CD14-positive monocyte (primary cell): ENCODE measurements around the gene MXRA8. TPM values are rescaled to one million over a fixed set of nuclear protein-coding genes. Genes with fewer than 3 reads are reported as not detected.

ENCODE experiments used
- DNase-seq, 3 donors: peaks; one replicate each; pipeline ENCODE4 v3.0.0-alpha.2; 2011 to 2022
- H2AFZ ChIP-seq: 2 replicates; pipeline ENCODE4 v1.6.0; 2012; ENCODE audit warnings: mild to moderate bottlenecking, low read depth, low read length, inconsistent platforms; ENCODE audit not compliant: insufficient read depth, poor library complexity, severe bottlenecking
- H3K27ac ChIP-seq, 2 donors: 1 replicate in 1 of 2; 2 replicates in 1 of 2; pipeline ENCODE4 v1.5.1; 2012 to 2013; ENCODE audit warnings: low read length in 2 of 2, control low read depth in 1 of 2, inconsistent platforms in 1 of 2, low read depth in 1 of 2, mild to moderate bottlenecking in 1 of 2
- H3K27me3 ChIP-seq, 2 donors: one replicate each; pipeline versions ENCODE4 v1.6.0 to v1.6.1; 2011 to 2013; ENCODE audit warnings: low read length in 2 of 2; ENCODE audit not compliant: control insufficient read depth in 2 of 2, insufficient read depth in 2 of 2
- H3K36me3 ChIP-seq, 2 donors: replicated peaks in 1 of 2; 1 replicate in 1 of 2; 2 replicates in 1 of 2; pipeline versions ENCODE4 v1.5.1 to v1.6.1; 2012 to 2013; ENCODE audit warnings: low read length in 2 of 2, control low read depth in 1 of 2, inconsistent platforms in 1 of 2, mild to moderate bottlenecking in 1 of 2; ENCODE audit not compliant: insufficient read depth in 2 of 2, control insufficient read depth in 1 of 2
- H3K4me1 ChIP-seq, 2 donors: 1 replicate in 1 of 2; 2 replicates in 1 of 2; pipeline versions ENCODE4 v1.5.1 to v1.6.1; 2012 to 2013; ENCODE audit warnings: low read length in 2 of 2, control low read depth in 1 of 2, inconsistent platforms in 1 of 2, mild to moderate bottlenecking in 1 of 2, moderate library complexity in 1 of 2; ENCODE audit not compliant: insufficient read depth in 2 of 2, control insufficient read depth in 1 of 2
- H3K4me2 ChIP-seq: replicated peaks from 2 replicates; pipeline ENCODE3; 2012; ENCODE audit warnings: low read length, moderate library complexity, mild to moderate bottlenecking; ENCODE audit not compliant: poor library complexity, severe bottlenecking; ENCODE audit errors: extremely low read depth
- H3K4me3 ChIP-seq, 3 experiments: fragments of 200-600 bp in 1 of 3; sonication (generic) in 1 of 3; replicated peaks in 1 of 3; 1 replicate in 2 of 3; 2 replicates in 1 of 3; pipeline ENCODE4 v1.5.1; 2011 to 2013; ENCODE audit warnings: low read length in 3 of 3, mild to moderate bottlenecking in 3 of 3, control low read depth in 2 of 3, low read depth in 2 of 3, inconsistent platforms in 1 of 3, moderate library complexity in 1 of 3
- H3K79me2 ChIP-seq: 2 replicates; pipeline ENCODE4 v1.6.0; 2012; ENCODE audit warnings: mild to moderate bottlenecking, control low read depth, inconsistent platforms, low read length, moderate library complexity; ENCODE audit not compliant: insufficient read depth
- H3K9ac ChIP-seq: 2 replicates; pipeline ENCODE4 v1.6.0; 2017; ENCODE audit warnings: low read length, mild to moderate bottlenecking; ENCODE audit not compliant: insufficient read depth, poor library complexity, severe bottlenecking
- H3K9me3 ChIP-seq, 2 donors: replicated peaks in 1 of 2; 1 replicate in 1 of 2; 2 replicates in 1 of 2; pipeline versions ENCODE4 v1.5.1 to v1.6.1; 2012 to 2013; ENCODE audit warnings: low read length in 2 of 2, control low read depth in 1 of 2; ENCODE audit not compliant: control insufficient read depth in 1 of 2, insufficient read depth in 1 of 2
- H4K20me1 ChIP-seq: 2 replicates; pipeline ENCODE4 v1.6.0; 2012; ENCODE audit warnings: mild to moderate bottlenecking, low read length, control low read depth, moderate library complexity; ENCODE audit not compliant: insufficient read depth
- H3K27ac Mint-ChIP-seq, 7 donors: one replicate each; pipeline ENCODE4 v1.8.0; 2020; ENCODE audit warnings: mild to moderate bottlenecking in 7 of 7, mixed read lengths in 7 of 7, moderate library complexity in 6 of 7, inconsistent platforms in 2 of 7
- H3K27me3 Mint-ChIP-seq, 3 donors: one replicate each; pipeline ENCODE4 v1.8.0; 2021 to 2022; ENCODE audit warnings: low read depth in 3 of 3, mild to moderate bottlenecking in 3 of 3, mixed read lengths in 3 of 3, moderate library complexity in 3 of 3, inconsistent platforms in 1 of 3
- H3K36me3 Mint-ChIP-seq, 2 donors: one replicate each; pipeline ENCODE4 v1.8.0; 2020; ENCODE audit warnings: mixed read lengths in 2 of 2, inconsistent platforms in 1 of 2, mild to moderate bottlenecking in 1 of 2
- H3K4me1 Mint-ChIP-seq: one replicate; pipeline ENCODE4 v1.8.0; 2020; ENCODE audit warnings: mild to moderate bottlenecking, mixed read lengths
- H3K4me3 Mint-ChIP-seq, 2 donors: one replicate each; pipeline ENCODE4 v1.8.0; 2020; ENCODE audit warnings: mild to moderate bottlenecking in 2 of 2, mixed read lengths in 2 of 2, moderate library complexity in 1 of 2
- H3K9me3 Mint-ChIP-seq, 7 donors: one replicate each; pipeline ENCODE4 v1.8.0; 2020 to 2022; ENCODE audit warnings: mixed read lengths in 7 of 7, mild to moderate bottlenecking in 6 of 7, moderate library complexity in 6 of 7, inconsistent platforms in 2 of 7
- CTCF ChIP-seq: fragments of 200-600 bp; IDR thresholded peaks from one replicate; pipeline ENCODE4 v1.8.0; 2022; ENCODE audit warnings: antibody characterized with exemption, mild to moderate bottlenecking
- WGBS: methylation state at CpG from one replicate; pipeline ENCODE4 v1.1.5; 2013; ENCODE audit warnings: missing lambda C conversion rate; ENCODE audit not compliant: insufficient coverage; 5-methylcytosine and 5-hydroxymethylcytosine counted together
- intact Hi-C, 2 donors: fragments of 100-400 bp; cut with micrococcal nuclease; formaldehyde crosslinking; loops; one replicate each; pipeline versions ENCODE4 v1.15.0 to v1.15.1; 2023
- polyA plus RNA-seq, 3 donors: library from polyadenylated mRNA; depleted of rRNA in 1 of 3; unstranded in 2 of 3; stranded (reverse) in 1 of 3; fragments of 300-500 nt in 2 of 3; fragments of >200 nt in 1 of 3; fragmentation: Illumina TruSeq in 2 of 3; gene quantifications; 1 replicate in 2 of 3; 2 replicates in 1 of 3; pipeline ENCODE4 v1.2.3, GENCODE V29; 2012 to 2021

MXRA8 gene
- polyA plus RNA-seq, 3 donors = not detected

DNA sequence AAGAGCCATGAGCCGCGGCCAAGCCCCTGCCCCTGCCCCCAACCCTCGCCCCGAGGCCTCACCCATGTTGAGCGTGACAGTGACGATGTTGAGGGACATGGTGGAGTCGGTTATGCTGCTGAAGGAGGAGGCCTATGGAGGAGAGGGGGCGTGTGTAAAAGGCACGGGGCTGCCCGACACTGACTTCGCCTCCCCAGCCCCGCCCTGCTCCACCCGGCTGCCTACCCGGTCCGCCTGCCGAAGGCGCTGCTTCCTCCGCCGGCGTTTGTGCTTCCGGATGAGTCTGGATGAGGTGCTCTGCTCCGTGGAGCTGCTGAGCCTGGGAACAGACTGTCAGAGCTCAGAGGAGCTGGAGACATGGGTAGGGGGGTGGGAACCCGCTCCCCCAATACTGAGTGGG lies 18.2 kb downstream of the MXRA8 start:
- H3K4me2 ChIP-seq = no peak overlapping the region
- no peak overlapping the region for H3K4me3 Mint-ChIP-seq
- H3K27ac Mint-ChIP-seq = peak overlapping the region in 1 of 7 donors; percentile 68
- peaks cover 9 to 29% of the 10 kb centered on the region in 2 donors for H3K36me3 ChIP-seq
- H3K9me3 Mint-ChIP-seq = peaks cover 0 to 1% (median 0%) of the 10 kb centered on the region in 7 donors
- intact Hi-C loops = no loop called here
- 99% methylated on average over 23 of the region's 23 CpGs for WGBS
- H3K4me1 ChIP-seq = no peaks in the 10 kb centered on the region
- H3K27ac ChIP-seq = no peak overlapping the region
- H3K27me3 ChIP-seq = no peaks in the 10 kb centered on the region
- no peak overlapping the region for H3K9ac ChIP-seq
- no peaks in the 10 kb centered on the region for H3K4me1 Mint-ChIP-seq
- peaks cover 0 to 6% (median 0%) of the 10 kb centered on the region in 3 donors for H3K27me3 Mint-ChIP-seq
- H3K4me3 ChIP-seq = no peak overlapping the region
- no peak for DNase-seq
- H3K36me3 Mint-ChIP-seq = peaks cover 21 to 44% of the 10 kb centered on the region in 2 donors
- H3K79me2 ChIP-seq = no peaks in the 10 kb centered on the region
- H2AFZ ChIP-seq = no peak overlapping the region
- H4K20me1 ChIP-seq = peaks cover 23% of the 10 kb centered on the region
- TF ChIP-seq CTCF = no peak
- no peaks in the 10 kb centered on the region for H3K9me3 ChIP-seq

DNA sequence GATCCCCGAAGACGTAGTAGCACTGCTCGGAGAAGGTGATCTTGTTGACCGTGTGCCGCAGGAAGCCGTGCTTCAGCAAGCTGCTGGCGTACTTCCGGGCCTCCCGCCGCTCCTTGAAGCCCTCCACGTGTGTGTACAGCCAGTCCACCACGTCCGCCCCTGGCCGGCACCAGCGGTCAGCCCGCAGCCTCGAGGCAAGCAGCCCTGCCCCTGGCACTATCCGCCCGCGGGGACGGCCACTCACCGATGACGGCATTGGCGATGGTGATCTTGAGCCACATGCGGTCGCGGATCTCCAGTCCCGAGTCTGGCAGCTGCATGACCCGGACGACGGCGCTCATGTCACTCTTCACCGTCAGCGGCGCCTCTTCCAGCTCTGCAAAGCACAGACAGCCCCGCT lies 20.1 kb downstream of the MXRA8 start:
- Histone ChIP-seq H3K4me1 (no peaks in the 10 kb centered on the region), H3K27me3 (no peaks in the 10 kb centered on the region), H3K4me3 (no peak overlapping the region), H3K9me3 (no peaks in the 10 kb centered on the region), H3K4me2 (no peak overlapping the region), H3K36me3 (peaks cover 9 to 29% of the 10 kb centered on the region in 2 donors), H3K79me2 (no peaks in the 10 kb centered on the region), H2AFZ (no peak overlapping the region), H3K9ac (no peak overlapping the region), H3K27ac (no peak overlapping the region), H4K20me1 (peaks cover 11% of the 10 kb centered on the region)
- Mint-ChIP-seq H3K9me3 (peaks cover 0 to 1% (median 0%) of the 10 kb centered on the region in 7 donors), H3K4me1 (no peaks in the 10 kb centered on the region), H3K27ac (no peak overlapping the region), H3K4me3 (no peak overlapping the region), H3K27me3 (peaks cover 0 to 6% (median 0%) of the 10 kb centered on the region in 3 donors), H3K36me3 (peaks cover 21 to 44% of the 10 kb centered on the region in 2 donors)
- DNase-seq = no peak
- TF ChIP-seq CTCF = no peak
- intact Hi-C loops = no loop called here
- WGBS = 96% methylated on average over 36 of the region's 36 CpGs
